MM.1S (cell line): ENCODE results near the gene MACROD2.

Source experiments
- EZH2 ChIP-seq: fragments of 300-600 bp; sonication (generic); optimal IDR thresholded peaks from 2 replicates; pipeline ENCODE3; 2017; ENCODE audit warnings: low read depth, mild to moderate bottlenecking, antibody characterized with exemption, low read length, mixed read lengths
- TF ChIP-seq, protein P1 (sequence below): fragments of 300-600 bp; sonication (generic); IDR thresholded peaks from 2 replicates; pipeline ENCODE4 v1.5.1; 2016; ENCODE audit warnings: antibody characterized with exemption, low read length, mixed read lengths

DNA sequence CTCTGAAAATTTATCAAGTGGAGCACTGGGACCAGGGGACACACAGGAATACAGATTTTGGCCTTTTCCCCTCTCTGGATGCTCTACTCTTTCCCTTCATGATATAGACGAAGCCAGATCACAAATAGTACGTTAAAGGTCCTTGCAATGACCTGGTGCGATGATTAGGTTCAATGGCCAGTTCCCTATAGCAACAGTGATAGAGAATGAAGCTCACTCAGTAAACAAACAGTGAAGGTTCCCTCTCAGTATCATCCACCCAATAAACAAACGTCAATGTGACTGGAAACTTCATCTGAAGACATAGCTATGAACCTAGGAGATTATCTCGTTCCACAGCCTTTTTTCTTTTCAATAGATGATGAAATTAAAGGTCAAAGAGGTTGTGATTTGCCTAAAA is 1981.7 kb downstream of the MACROD2 start:
- TF ChIP-seq, protein P1, sequence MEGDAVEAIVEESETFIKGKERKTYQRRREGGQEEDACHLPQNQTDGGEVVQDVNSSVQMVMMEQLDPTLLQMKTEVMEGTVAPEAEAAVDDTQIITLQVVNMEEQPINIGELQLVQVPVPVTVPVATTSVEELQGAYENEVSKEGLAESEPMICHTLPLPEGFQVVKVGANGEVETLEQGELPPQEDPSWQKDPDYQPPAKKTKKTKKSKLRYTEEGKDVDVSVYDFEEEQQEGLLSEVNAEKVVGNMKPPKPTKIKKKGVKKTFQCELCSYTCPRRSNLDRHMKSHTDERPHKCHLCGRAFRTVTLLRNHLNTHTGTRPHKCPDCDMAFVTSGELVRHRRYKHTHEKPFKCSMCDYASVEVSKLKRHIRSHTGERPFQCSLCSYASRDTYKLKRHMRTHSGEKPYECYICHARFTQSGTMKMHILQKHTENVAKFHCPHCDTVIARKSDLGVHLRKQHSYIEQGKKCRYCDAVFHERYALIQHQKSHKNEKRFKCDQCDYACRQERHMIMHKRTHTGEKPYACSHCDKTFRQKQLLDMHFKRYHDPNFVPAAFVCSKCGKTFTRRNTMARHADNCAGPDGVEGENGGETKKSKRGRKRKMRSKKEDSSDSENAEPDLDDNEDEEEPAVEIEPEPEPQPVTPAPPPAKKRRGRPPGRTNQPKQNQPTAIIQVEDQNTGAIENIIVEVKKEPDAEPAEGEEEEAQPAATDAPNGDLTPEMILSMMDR, result no peak
- no peak for TF ChIP-seq EZH2
